Vein endothelial cell (primary cell): ENCODE results near the gene RALA. TPM values are rescaled to one million over a fixed set of nuclear protein-coding genes. Genes with fewer than 3 reads are reported as not detected.

Source experiments
- total RNA-seq: library from RNA; depleted of rRNA; stranded (reverse); fragments of >200 nt; gene quantifications from 2 replicates; pipeline ENCODE4 v1.2.3, GENCODE V29; 2012

Gene RALA
- total RNA-seq, result 82.2 and 84.3 TPM in 2 replicates

GRCh38 chr7:39623047-39623731 lies at the start of gene RALA:
Gene RALA, plus strand, starts transcription at chr7:39623572. Its CDS starts 63,096 bp downstream, at chr7:39686668.

Other genes with a start within 250 kb of the RALA start
- gene YAE1, start 57.2 kb upstream of the RALA start, total RNA-seq, result 16.3 and 22.9 TPM in 2 replicates